HG03439 (cell line): ENCODE data around the gene LSAMP.

Experiments
- ATAC-seq: cut with Tn5 transposase; IDR thresholded peaks from one replicate; pipeline ENCODE4 v1.9.1; 2021; ENCODE audit warnings: mild to moderate bottlenecking, moderate library complexity; ENCODE audit not compliant: unreplicated experiment

Gene LSAMP

GRCh38 chr3:115913069-115913686 lies 532.1 kb downstream of the LSAMP start:
- no peak for ATAC-seq

DNA sequence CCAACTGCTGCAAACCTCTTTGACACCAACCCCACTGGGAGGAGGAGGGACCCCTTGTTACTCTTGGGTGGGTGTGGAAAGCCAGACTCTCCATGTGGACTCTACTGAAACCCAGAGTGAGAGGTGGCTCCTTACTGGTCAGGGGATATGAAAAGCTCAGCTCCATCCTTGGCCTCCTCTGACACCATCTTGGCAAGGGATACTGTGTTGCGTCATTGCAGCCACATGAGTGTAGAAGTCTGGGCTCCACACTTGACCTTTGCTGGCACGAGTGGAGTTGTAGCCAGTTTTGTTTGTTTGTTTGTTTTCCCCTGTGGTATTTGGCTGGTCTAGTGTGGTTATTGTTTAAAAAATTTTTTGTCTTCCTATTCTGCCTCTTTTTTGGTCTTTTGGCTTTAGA lies 532.9 kb downstream of the LSAMP start:
- ATAC-seq = no peak

DNA sequence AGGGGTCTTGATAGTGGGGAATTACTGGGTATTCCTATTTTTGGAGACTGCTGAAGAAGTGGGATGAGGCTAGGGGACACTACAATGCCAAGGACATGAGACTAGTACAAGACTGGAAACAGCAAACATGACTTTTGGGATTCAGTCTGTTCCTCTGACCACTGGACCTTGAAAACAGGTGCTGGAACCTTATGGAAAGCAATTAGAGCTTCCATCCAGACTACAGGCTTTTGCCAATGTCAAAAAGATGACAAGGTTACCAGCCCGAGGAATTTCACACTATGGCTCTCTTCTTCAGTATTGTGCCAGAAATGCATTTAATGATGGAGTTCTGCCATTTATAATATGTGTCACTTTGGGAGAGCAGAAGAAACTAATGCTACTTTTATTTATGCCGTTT lies 539.4 kb downstream of the LSAMP start:
- ATAC-seq = no peak

DNA sequence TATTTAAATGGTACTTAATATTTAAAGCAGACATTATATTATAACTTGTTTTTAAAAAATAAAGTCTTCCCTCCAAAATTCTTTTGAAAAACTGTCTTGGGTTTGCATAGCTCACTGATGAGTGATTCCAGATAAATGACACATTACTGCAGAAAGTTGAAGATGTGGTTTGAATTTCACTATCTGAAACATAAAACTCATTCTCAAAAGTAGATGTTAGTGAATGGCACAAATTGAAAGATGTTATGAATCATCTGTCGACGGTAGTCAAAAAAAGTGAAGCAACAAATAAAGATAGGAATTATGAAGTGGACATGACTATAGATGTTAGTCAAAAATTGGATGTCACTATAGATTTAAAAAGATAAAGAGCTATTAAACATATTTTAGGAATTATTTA lies 541.4 kb downstream of the LSAMP start:
- ATAC-seq = no peak

DNA sequence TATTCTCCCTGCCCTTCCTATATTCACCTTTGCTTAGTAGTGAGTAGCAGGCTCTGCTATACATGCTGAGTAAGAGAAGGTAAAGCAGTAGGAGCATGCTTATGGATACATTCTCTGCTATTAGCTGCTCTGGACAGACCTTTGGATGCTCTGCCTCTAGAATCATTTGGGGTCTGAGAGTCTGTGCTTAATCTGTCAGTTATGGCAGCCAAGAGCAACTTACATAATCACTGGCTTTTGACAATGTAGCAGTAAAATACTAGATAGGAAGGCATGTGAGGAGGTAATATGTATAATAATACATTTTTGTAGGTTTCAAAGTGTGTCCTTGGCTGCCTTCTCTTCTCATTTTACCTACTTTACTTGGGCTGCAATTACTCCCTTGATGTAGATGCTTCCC lies 544.3 kb downstream of the LSAMP start:
- ATAC-seq = no peak

GRCh38 chr3:115899535-115899934 lies 545.8 kb downstream of the LSAMP start:
- ATAC-seq = no peak

GRCh38 chr3:115898656-115899410 lies 546.5 kb downstream of the LSAMP start:
- no peak for ATAC-seq

DNA sequence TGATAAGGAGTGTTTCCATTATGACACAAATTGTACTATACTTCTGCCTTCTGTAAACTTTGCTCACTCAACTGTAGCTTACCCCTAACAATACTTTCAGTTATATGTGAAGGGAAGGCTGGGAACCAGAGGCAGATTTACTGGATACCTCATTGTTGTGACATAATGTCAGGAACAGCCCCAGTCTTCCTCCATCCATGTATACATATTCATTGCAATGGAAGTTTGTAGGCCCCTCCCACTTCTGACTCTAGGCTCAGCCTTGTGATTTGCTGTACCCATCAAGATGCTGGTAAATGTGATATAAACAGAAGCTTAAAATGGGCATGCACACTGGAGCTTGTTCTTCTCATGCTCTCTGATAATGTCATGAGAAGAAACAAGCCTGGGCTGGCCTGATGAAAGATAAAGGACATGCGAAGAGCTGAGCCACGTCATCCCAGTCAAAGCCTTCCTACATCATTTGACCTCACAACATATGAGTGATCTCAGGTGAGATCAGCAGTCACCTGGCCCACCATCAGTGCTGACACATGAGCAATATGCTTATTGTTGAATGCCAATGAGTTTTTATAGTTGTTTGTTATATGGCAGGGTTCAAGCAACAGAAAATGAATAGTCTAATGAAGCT lies 554.2 kb downstream of the LSAMP start:
- ATAC-seq = no peak

DNA sequence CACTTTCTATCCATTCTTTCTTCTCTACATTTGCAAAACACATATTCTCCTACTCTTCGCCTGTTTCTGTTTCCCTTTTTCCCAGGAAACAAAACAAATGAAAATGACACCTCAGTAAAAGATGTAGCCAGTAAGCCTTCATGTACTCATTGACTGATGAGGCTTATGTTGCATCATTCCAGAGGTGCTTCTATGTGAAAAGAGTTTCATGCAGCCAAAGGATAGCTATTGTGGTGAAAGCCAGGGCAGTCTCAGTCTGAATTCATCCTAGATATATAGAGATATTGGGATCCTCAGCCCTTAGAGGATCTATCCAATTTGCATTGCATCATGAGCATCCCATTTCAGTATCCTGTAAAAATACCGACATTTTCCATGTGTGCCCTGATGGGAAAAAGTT lies 554.7 kb downstream of the LSAMP start:
- ATAC-seq = no peak

DNA sequence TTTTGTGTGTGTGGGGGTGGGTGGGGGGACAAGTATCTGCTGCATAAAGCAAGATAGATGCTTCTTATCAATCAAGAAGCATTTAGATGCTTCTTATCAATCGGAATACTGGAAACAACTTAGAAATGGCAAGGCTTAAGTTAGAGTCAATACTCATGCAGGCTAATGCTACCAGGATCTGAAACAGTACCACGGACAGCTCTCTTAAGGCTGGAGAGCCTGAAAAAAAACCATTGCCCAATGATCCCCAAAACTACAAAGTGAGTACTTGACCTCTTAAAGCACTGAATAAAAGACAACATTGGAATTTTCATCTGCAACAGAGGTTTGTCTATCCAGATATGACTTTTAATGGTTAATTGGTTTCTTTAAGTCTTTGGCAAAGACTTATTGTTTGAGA lies 559.7 kb downstream of the LSAMP start:
- ATAC-seq = no peak

DNA sequence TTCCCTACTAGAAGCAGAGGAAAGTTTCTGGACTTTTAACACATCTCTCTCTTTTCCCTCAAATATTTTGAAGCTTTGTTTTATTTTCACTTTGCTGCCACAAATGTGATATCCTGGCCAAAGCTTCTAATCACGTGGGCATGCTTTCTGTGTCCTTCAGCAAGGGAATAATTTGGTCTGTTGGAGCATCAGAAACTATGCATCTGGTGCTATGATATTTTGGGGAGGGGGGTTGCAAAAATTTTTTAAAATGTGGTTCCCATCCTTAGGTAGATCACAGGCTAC lies 567.7 kb downstream of the LSAMP start:
- no peak for ATAC-seq

- no peak for ATAC-seq
Measured at GRCh38 chr3:115876876-115877614, 568.2 kb downstream of the LSAMP start.

DNA sequence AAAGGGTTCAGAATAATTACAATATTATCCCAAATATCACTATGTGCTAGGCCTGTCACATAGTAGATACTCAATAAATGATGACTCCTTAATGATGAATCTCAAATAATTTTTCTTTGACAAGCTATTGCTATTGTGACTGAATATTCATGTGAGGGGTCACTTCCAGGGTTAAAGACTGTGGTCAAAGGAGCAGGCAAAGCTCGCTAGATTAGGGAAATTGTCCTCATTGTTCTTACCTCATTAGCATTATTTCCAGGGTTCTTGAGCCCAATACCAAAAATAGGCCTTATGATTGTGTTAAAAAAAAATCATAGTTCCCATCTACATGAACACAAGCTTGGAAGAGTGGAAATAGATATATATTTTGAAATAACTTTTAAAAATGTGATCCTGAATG lies 569.8 kb downstream of the LSAMP start:
- no peak for ATAC-seq

DNA sequence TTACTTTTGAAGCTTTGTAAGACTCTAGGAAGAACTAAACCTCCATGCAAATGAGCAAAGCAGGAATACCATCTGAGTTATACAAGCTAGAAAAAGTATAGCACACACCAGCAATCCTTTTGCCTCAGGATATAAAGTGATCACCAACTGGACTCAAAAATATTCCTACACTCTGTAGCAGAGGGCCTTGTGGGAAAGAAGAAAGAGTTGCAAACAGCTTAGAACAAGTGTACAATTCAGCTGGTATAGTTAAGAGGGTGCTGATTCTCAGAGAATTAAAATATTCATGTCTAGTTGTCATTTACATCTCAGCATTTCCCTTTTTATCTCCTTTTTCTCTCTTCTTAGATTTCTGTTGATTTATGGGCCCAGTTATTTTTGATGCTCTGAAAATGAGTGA lies 573.6 kb downstream of the LSAMP start:
- no peak for ATAC-seq

- ATAC-seq = no peak
Measured at GRCh38 chr3:115864911-115865310, 580.4 kb downstream of the LSAMP start.

DNA sequence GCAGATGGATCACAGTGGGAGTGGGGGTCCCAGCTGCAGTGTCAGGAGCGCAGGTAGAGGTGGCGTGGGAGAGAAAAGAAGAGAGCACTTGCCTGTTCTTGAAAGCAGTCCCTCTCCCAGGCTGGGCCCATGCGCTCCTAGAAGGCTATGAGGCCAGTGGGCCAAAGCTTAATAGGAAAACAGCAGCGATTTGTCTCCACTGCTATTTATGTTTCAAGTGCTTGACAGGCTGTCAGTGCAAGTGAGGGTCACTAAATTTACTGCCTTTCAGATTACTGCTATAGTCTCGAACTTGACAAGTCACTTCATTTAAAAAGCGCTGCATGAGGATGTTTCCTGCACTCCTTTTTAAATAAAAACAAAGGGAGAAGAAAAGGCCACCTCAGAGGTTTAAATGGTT lies 582.4 kb downstream of the LSAMP start:
- ATAC-seq = no peak

GRCh38 chr3:115862099-115862498 lies 583.2 kb downstream of the LSAMP start:
- ATAC-seq = no peak

DNA sequence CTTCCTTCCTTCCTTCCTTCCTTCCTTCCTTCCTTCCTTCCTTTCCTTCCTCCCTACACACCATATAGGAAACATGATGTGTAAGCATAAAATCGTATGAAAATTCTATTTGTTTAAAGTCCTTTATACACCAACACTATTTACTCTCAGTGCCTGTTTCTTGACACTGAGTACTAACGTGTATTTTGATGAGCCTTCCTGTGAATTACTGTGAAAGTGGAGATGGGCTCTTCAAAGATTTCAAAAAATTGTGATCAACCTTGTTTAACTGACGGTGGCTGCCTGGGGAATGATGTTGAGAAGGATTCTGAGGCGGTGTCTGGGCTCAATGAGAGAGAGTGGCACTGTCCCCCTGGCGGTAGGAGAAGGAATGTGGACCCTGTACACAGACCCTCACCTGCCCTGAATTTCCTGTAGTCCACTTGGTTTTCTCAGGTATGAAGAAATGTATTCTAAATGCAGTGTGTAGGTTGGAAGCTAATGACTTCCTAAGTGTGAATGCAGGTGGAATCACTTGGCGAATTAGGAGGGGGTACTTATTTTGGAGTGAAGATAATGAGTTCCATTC lies 584.0 kb downstream of the LSAMP start:
- ATAC-seq = no peak

DNA sequence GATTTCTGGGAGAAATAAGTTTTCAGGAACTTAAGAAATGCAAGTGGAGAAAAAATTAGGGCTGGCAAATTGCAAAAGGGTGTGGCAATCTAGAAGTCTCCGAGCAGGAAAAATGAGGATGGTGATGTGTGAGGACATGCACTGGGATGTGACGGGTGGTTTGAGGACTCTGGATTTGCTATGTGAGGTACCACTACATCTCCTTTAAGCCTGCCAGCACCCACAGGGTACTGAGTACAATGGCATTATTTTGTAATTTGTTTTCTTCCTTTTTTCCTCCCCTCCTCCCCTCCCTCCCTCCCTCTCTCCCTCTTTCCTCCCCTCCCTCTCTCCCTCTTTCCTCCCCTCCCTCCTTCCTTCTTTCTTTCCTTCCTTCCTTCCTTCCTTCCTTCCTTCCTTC lies 584.5 kb downstream of the LSAMP start:
- ATAC-seq = no peak

- ATAC-seq = no peak
Measured at GRCh38 chr3:115859002-115859807, 586.1 kb downstream of the LSAMP start.
